ENCODE data around the gene PBX2. TPM values are rescaled to one million over a fixed set of nuclear protein-coding genes. Genes with fewer than 3 reads are reported as not detected.

PBX2 gene
- total RNA-seq, 1 experiment from 2014 or later = 84.0 TPM

GRCh38 chr6:32202186-32202585 lies 12.2 kb upstream of the PBX2 start:
- POLR2A ChIA-PET (ENCODE audit: low non-redundant PET) = no interaction called here

GRCh38 chr6:32200711-32201475 lies 10.9 kb upstream of the PBX2 start:
- H3K9me3 ChIP-seq (ENCODE audit: low read depth, low read length, poor library complexity, severe bottlenecking) = no peaks in the 10 kb centered on the region
- H3K27me3 ChIP-seq (replicated peaks; ENCODE audit: insufficient read depth, low read depth, low read length, poor library complexity) = no peaks in the 10 kb centered on the region
- TF ChIP-seq EZH2 (IDR thresholded peaks at IDR 0.05; ENCODE audit: borderline replicate concordance, low read depth, low read length, poor library complexity, severe bottlenecking) (no peak), CTCF (conservative IDR thresholded peaks at IDR 0.05; ENCODE audit: low read depth, low read length) (no peak)
- POLR2A ChIA-PET (ENCODE audit: low non-redundant PET) = no interaction called here
- no peak for DNase-seq (ENCODE audit: low spot score)
- H3K36me3 ChIP-seq (ENCODE audit: insufficient read depth, low read length, poor library complexity, severe bottlenecking) = no peaks in the 10 kb centered on the region
- intact Hi-C loops (cut with micrococcal nuclease; ENCODE audit: unreplicated experiment) = no loop called here
- CTCF ChIA-PET = no interaction called here
- BruUV-seq (replicated peaks) = no TSS peak
- H3K4me3 ChIP-seq (ENCODE audit: low read depth, low read length, poor library complexity, severe bottlenecking) = no peak overlapping the region
- no peak overlapping the region for H3K27ac ChIP-seq (ENCODE audit: low read depth, low read length, poor library complexity, severe bottlenecking)
- peaks cover 23% of the 10 kb centered on the region for H3K4me1 ChIP-seq (ENCODE audit: insufficient read depth, low read length, poor library complexity, severe bottlenecking)

More at GRCh38 chr6:32202186-32202585, 12.2 kb upstream of the PBX2 start:
- BruUV-seq (replicated peaks) = no TSS peak
- intact Hi-C loops (cut with micrococcal nuclease; ENCODE audit: unreplicated experiment) = no loop called here
- no peak for DNase-seq (ENCODE audit: low spot score)
- H3K9me3 ChIP-seq (ENCODE audit: low read depth, low read length, poor library complexity, severe bottlenecking) = no peaks in the 10 kb centered on the region
- no peaks in the 10 kb centered on the region for H3K36me3 ChIP-seq (ENCODE audit: insufficient read depth, low read length, poor library complexity, severe bottlenecking)
- no peak overlapping the region for H3K27ac ChIP-seq (ENCODE audit: low read depth, low read length, poor library complexity, severe bottlenecking)
- CTCF ChIA-PET = no interaction called here
- H3K4me3 ChIP-seq (ENCODE audit: low read depth, low read length, poor library complexity, severe bottlenecking) = no peak overlapping the region
- H3K27me3 ChIP-seq (replicated peaks; ENCODE audit: insufficient read depth, low read depth, low read length, poor library complexity) = no peaks in the 10 kb centered on the region
- H3K4me1 ChIP-seq (ENCODE audit: insufficient read depth, low read length, poor library complexity, severe bottlenecking) = peaks cover 12% of the 10 kb centered on the region
- TF ChIP-seq EZH2 (IDR thresholded peaks at IDR 0.05; ENCODE audit: borderline replicate concordance, low read depth, low read length, poor library complexity, severe bottlenecking) (no peak), CTCF (conservative IDR thresholded peaks at IDR 0.05; ENCODE audit: low read depth, low read length) (no peak)

- POLR2A ChIA-PET (ENCODE audit: low non-redundant PET) = no interaction called here
- BruUV-seq (replicated peaks) = no TSS peak
- Histone ChIP-seq H3K36me3 (ENCODE audit: insufficient read depth, low read length, poor library complexity, severe bottlenecking) (no peaks in the 10 kb centered on the region), H3K4me1 (ENCODE audit: insufficient read depth, low read length, poor library complexity, severe bottlenecking) (peaks cover 32% of the 10 kb centered on the region), H3K27me3 (replicated peaks; ENCODE audit: insufficient read depth, low read depth, low read length, poor library complexity) (no peaks in the 10 kb centered on the region), H3K9me3 (ENCODE audit: low read depth, low read length, poor library complexity, severe bottlenecking) (no peaks in the 10 kb centered on the region), H3K27ac (ENCODE audit: low read depth, low read length, poor library complexity, severe bottlenecking) (no peak overlapping the region), H3K4me3 (ENCODE audit: low read depth, low read length, poor library complexity, severe bottlenecking) (no peak overlapping the region)
- TF ChIP-seq EZH2 (IDR thresholded peaks at IDR 0.05; ENCODE audit: borderline replicate concordance, low read depth, low read length, poor library complexity, severe bottlenecking) (no peak), CTCF (conservative IDR thresholded peaks at IDR 0.05; ENCODE audit: low read depth, low read length) (no peak)
- no peak for DNase-seq (ENCODE audit: low spot score)
- CTCF ChIA-PET = no interaction called here
- intact Hi-C loops (cut with micrococcal nuclease; ENCODE audit: unreplicated experiment) = no loop called here
Measured at GRCh38 chr6:32198866-32199265, 8.9 kb upstream of the PBX2 start.

All from A673 (cell line).